C4-2B (cell line): Measurements from ENCODE around the gene PPP1R15B.

Experiments
- CTCF ChIP-seq: fragments of 450-650 bp; conservative IDR thresholded peaks from 2 replicates; pipeline ENCODE4 v1.5.1; 2017; ENCODE audit warnings: mild to moderate bottlenecking
- ZFX ChIP-seq: fragments of 450-650 bp; IDR thresholded peaks from 2 replicates; pipeline ENCODE4 v1.6.1; 2017

- TF ChIP-seq CTCF (no peak), ZFX (no peak)
Observed at GRCh38 chr1:204408602-204409001, 3.0 kb downstream of the PPP1R15B start.
